ENCODE data around the gene NOS3.
A peak's percentile ranks its signal among the peaks of the same experiment; 100 is the strongest.

Gene NOS3

GRCh38 chr7:150952331-150953050, 38.3 kb upstream of the NOS3 start:
- DNase-seq, result no peak

GRCh38 chr7:150953061-150953997, 37.5 kb upstream of the NOS3 start:
- no peak for DNase-seq

- DNase-seq, result no peak
Observed at GRCh38 chr7:150954201-150954985, 36.4 kb upstream of the NOS3 start.

- no peak for DNase-seq
Observed at GRCh38 chr7:150954986-150955518, 35.8 kb upstream of the NOS3 start.

GRCh38 chr7:150955519-150956394, 35.1 kb upstream of the NOS3 start:
- DNase-seq, result peak; percentile 61

GRCh38 chr7:150956395-150957132, 34.3 kb upstream of the NOS3 start:
- DNase-seq, result no peak

GRCh38 chr7:150957133-150958020, 33.4 kb upstream of the NOS3 start:
- no peak for DNase-seq

- DNase-seq, result no peak
Observed at GRCh38 chr7:150958062-150958552, 32.7 kb upstream of the NOS3 start.

GRCh38 chr7:150958597-150958996, 32.2 kb upstream of the NOS3 start:
- DNase-seq, result no peak

GRCh38 chr7:150959081-150959480, 31.7 kb upstream of the NOS3 start:
- no peak for DNase-seq

- no peak for DNase-seq
Observed at GRCh38 chr7:150959739-150960734, 30.8 kb upstream of the NOS3 start.

- DNase-seq, result no peak
Observed at GRCh38 chr7:150961510-150962289, 29.1 kb upstream of the NOS3 start.

- no peak for DNase-seq
Observed at GRCh38 chr7:150962290-150962552, 28.6 kb upstream of the NOS3 start.

GRCh38 chr7:150962553-150963399, 28.0 kb upstream of the NOS3 start:
- peak; percentile 82 for DNase-seq

- no peak for DNase-seq
Observed at GRCh38 chr7:150963707-150964559, 26.9 kb upstream of the NOS3 start.

- DNase-seq, result no peak
Observed at GRCh38 chr7:150964593-150965111, 26.2 kb upstream of the NOS3 start.

Data from retina (tissue), 1 donor.